ENCODE results near the gene TGFBI. TPM values are rescaled to one million over a fixed set of nuclear protein-coding genes. Genes with fewer than 3 reads are reported as not detected.

TGFBI gene
- total and polyA plus RNA-seq, 9 of the 15 experiments (the other 6 are each of a cell fraction or from before 2014, with no cell fraction given) = 0.05 to 0.62 (median 0.08) TPM; not detected in 6

DNA sequence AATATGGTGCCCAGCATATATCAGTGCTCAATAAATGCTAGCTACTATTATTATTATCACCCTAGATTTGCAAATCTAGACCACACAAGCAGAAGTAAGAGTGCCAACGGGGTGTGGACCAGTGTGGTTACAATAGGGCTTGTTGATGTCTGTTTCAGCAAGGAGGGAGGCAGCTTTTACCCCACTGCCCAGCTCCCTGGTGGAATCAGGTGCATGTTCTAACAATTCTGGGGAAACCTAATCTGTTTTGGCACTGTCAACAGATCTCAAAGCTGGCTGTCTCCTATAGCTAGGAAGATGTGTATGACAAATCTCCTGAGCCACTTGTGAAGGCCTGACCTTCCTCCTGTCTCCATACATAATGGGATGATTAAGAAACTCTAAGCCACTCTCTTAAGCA, 5.7 kb downstream of the TGFBI start (continued):
- TF ChIP-seq MYC (IDR thresholded peaks at IDR 0.05; ENCODE audit: low read depth, low read length) (no peak), MYC (CRISPR knock-in tag; IDR thresholded peaks at IDR 0.05; ENCODE audit: borderline replicate concordance, low read depth) (no peak), RFX7 (CRISPR knock-in tag; IDR thresholded peaks at IDR 0.05) (no peak)

DNA sequence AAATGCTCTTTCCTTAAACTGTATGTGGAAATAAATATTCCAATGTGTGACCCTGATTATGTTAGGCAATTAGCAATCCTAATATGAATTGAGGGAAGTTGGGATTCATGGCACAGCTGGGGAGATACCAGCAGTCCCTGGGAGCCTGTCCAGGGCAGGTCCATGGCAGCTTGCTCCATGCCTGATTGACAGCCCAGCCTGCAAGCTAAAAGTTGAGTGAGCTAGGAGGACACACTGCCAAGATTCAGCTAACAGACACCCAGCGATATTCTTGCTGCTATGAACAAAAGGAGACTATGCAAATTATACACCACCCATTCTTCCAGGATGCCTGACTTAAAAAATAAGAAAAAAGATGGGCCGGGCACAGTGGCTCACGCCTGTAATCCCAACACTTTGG, 6.2 kb downstream of the TGFBI start:
- H3K79me2 ChIP-seq (ENCODE audit: control insufficient read depth, insufficient read depth, low read length) = no peaks in the 10 kb centered on the region
- no peak overlapping the region for H2AFZ ChIP-seq (ENCODE audit: low read depth, low read length)
- no peak overlapping the region for H3K4me3 ChIP-seq
- POLR2A ChIA-PET = interaction anchor here (0.8 kb wide), 1 partner anchor 91 kb away, joined by 3 read pairs; no protein-coding TSS in a partner anchor
- CTCF ChIA-PET (ENCODE audit: low intra/inter-chr PET ratio) = no interaction called here
- H3K4me2 ChIP-seq (ENCODE audit: insufficient read depth, low read length) = no peak overlapping the region
- H3K27me3 ChIP-seq (ENCODE audit: control insufficient read depth in 2 of 2, insufficient read depth in 2 of 2, low read length in 2 of 2) = peaks cover 14 to 58% of the 10 kb centered on the region in 2 experiments
- FAIRE-seq (no peak), ATAC-seq (no peak), DNase-seq (ENCODE audit: extremely low read depth in 1 of 4, low spot score in 3 of 4) (no peak)
- H3K27ac ChIP-seq (ENCODE audit: extremely low read depth, low read depth, low read length) = no peak overlapping the region
- H3K9me3 ChIP-seq (replicated peaks; ENCODE audit: control insufficient read depth, insufficient read depth, low read depth, low read length) = no peaks in the 10 kb centered on the region
- in situ Hi-C loops (cut with MboI) = no loop called here
- no peaks in the 10 kb centered on the region for H4K20me1 ChIP-seq (replicated peaks; ENCODE audit: control insufficient read depth, insufficient read depth, low read length)
- H3K36me3 ChIP-seq (ENCODE audit: control insufficient read depth, insufficient read depth, low read length) = no peaks in the 10 kb centered on the region
- 0% methylated on average over 3 of the region's 3 CpGs for WGBS (ENCODE audit: insufficient coverage, low coverage, missing lambda C conversion rate)
- H3K9me1 ChIP-seq (ENCODE audit: control insufficient read depth, insufficient read depth, low read length) = no peaks in the 10 kb centered on the region
- no peaks in the 10 kb centered on the region for H3K4me1 ChIP-seq (replicated peaks in 1 of 2; ENCODE audit: control insufficient read depth in 2 of 2, insufficient read depth in 2 of 2, low read length in 2 of 2)
- TF ChIP-seq DMBX1 (CRISPR knock-in tag; IDR thresholded peaks at IDR 0.05; ENCODE audit: borderline replicate concordance) (no peak), KDM1A (IDR thresholded peaks at IDR 0.05) (no peak), HNRNPL (IDR thresholded peaks at IDR 0.05; ENCODE audit: low read depth, low read length) (no peak), TSHZ1 (CRISPR knock-in tag; IDR thresholded peaks at IDR 0.05) (no peak), HLTF (IDR thresholded peaks at IDR 0.05) (no peak), ZNF77 (CRISPR knock-in tag; IDR thresholded peaks at IDR 0.05) (no peak), MAFK (IDR thresholded peaks at IDR 0.05; ENCODE audit: low read length) (no peak), SAFB (IDR thresholded peaks at IDR 0.05; ENCODE audit: borderline replicate concordance, low read depth, low read length) (no peak), ZFP1 (CRISPR knock-in tag; IDR thresholded peaks at IDR 0.05) (no peak), MIER1 (IDR thresholded peaks at IDR 0.05; ENCODE audit: low read depth) (no peak), NCOA2 (IDR thresholded peaks at IDR 0.05; ENCODE audit: partially characterized antibody in 2 of 2) (no peak), SNIP1 (IDR thresholded peaks at IDR 0.05; ENCODE audit: low read depth) (no peak), ZFP91 (CRISPR knock-in tag; IDR thresholded peaks at IDR 0.05) (no peak), SUPT5H (IDR thresholded peaks at IDR 0.05) (no peak)
- TF ChIP-seq, protein P1, sequence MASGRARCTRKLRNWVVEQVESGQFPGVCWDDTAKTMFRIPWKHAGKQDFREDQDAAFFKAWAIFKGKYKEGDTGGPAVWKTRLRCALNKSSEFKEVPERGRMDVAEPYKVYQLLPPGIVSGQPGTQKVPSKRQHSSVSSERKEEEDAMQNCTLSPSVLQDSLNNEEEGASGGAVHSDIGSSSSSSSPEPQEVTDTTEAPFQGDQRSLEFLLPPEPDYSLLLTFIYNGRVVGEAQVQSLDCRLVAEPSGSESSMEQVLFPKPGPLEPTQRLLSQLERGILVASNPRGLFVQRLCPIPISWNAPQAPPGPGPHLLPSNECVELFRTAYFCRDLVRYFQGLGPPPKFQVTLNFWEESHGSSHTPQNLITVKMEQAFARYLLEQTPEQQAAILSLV (tag; IDR thresholded peaks at IDR 0.05) = no peak
- H3K9ac ChIP-seq (ENCODE audit: insufficient read depth in 1 of 2, low read depth in 2 of 2, low read length in 2 of 2) = no peak overlapping the region
- no TSS peak for BruUV-seq (replicated peaks)
- intact Hi-C loops (cut with micrococcal nuclease) = no loop called here
